IPS-15b (cell line): ENCODE measurements around the gene GBX1.

ENCODE experiments used
- H3K27me3 ChIP-seq: one replicate; pipeline ENCODE4 v1.6.1; 2013; ENCODE audit warnings: low read length; ENCODE audit not compliant: control insufficient read depth, insufficient read depth
- H3K36me3 ChIP-seq: one replicate; pipeline ENCODE4 v1.6.1; 2013; ENCODE audit warnings: low read length; ENCODE audit not compliant: control insufficient read depth, insufficient read depth
- H3K4me1 ChIP-seq: one replicate; pipeline ENCODE4 v1.6.1; 2013; ENCODE audit warnings: mild to moderate bottlenecking, low read length; ENCODE audit not compliant: control insufficient read depth, insufficient read depth
- H3K4me3 ChIP-seq: one replicate; pipeline ENCODE4 v1.5.1; 2013; ENCODE audit warnings: low read depth, low read length
- H3K9ac ChIP-seq: one replicate; pipeline ENCODE4 v1.6.1; 2013; ENCODE audit warnings: low read depth, mild to moderate bottlenecking, low read length
- H3K9me3 ChIP-seq: one replicate; pipeline ENCODE4 v1.6.1; 2013; ENCODE audit warnings: mild to moderate bottlenecking, low read length; ENCODE audit not compliant: control insufficient read depth, insufficient read depth

GBX1 gene

DNA sequence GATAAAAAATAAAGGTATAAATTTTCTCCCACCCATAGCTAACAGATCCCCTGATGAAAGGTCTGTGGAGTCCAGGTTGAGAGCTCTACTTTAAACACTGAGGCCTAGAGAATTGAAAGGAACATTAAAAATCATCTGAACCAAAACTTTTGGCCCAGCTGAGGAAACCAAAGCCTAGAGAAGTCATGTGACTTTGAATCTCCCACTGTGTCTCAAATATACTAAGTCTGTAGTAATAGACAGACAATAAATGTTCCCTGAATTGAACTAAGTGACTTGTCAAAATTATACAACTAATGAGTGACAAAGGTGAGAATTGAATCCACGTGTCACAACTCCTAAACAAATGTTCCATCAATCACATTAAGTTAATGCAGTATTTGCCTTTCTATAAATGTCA, 5.7 kb downstream of the GBX1 start:
- Histone ChIP-seq H3K9ac (no peak overlapping the region), H3K36me3 (no peaks in the 10 kb centered on the region), H3K4me3 (no peak overlapping the region), H3K27me3 (peaks cover 72% of the 10 kb centered on the region), H3K4me1 (peaks cover 3% of the 10 kb centered on the region), H3K9me3 (no peaks in the 10 kb centered on the region)

GRCh38 chr7:151157645-151158329, 9.7 kb downstream of the GBX1 start:
- H3K9me3 ChIP-seq: no peaks in the 10 kb centered on the region
- no peak overlapping the region for H3K4me3 ChIP-seq
- H3K4me1 ChIP-seq: peaks cover 3% of the 10 kb centered on the region
- no peaks in the 10 kb centered on the region for H3K36me3 ChIP-seq
- peaks cover 38% of the 10 kb centered on the region for H3K27me3 ChIP-seq
- H3K9ac ChIP-seq: no peak overlapping the region

DNA sequence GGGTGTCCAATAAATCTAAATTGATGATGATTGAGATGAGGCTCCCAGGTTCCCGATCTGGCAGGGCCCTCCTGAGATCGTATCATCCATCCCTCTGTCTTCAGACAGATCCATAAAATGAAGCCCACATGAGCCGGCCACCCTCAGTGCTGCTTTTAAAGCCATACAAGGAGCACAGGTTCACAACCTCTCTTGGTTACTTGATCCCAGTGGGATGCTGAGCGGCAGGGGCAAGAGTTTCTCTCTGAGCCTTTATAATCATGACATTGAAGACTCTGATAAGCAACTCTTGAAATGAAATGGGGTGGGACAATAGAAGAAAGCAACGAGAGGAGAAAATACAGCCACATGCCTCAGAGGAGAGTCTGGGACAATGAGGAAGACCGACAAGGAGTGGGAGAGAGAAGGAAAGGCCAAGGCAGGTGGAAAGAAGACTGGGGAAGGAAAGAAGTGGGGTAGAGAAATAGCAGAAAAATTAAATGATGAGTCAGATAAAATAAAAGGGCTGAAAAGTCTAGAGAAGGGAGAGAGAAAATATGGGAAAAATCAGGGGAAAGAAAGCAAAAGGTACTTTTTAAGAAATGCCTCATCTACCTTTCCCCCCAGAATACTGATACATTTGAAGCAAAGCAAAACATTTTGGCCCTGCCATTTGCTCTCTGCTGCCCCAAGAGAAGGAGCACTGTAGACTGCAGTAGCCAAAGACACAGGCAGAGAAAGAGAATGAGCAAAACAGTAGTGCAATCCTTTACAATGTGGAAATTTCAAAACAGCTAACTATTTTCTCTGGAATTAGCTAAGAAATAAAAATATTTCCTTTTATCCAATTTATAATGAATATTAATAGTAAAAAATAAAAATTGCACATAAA, 14.6 kb downstream of the GBX1 start:
- Histone ChIP-seq H3K27me3 (peaks cover 20% of the 10 kb centered on the region), H3K9me3 (no peaks in the 10 kb centered on the region), H3K4me1 (peaks cover 2% of the 10 kb centered on the region), H3K36me3 (no peaks in the 10 kb centered on the region), H3K4me3 (no peak overlapping the region), H3K9ac (no peak overlapping the region)

DNA sequence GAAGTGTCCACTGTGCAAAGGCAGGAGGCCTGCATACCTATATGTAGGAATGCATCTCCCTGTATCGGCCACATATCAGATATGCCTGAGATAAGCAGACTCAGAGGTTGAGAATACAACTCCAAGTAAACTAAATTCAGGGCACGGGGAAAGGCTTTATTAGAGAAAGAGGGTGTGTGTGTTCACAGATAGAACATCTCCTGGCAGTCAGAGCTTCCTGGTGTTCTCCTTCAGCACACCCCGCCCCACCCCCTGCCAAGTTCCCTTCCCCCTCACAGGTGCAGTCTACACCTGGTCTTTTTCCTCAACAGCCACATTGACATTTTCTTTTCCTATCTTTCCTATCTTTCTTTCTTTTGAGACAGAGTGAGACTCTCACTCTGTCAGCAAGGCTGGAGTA, 17.1 kb downstream of the GBX1 start:
- no peak overlapping the region for H3K4me3 ChIP-seq
- no peaks in the 10 kb centered on the region for H3K36me3 ChIP-seq
- no peaks in the 10 kb centered on the region for H3K9me3 ChIP-seq
- H3K4me1 ChIP-seq: no peaks in the 10 kb centered on the region
- peaks cover 19% of the 10 kb centered on the region for H3K27me3 ChIP-seq
- no peak overlapping the region for H3K9ac ChIP-seq

DNA sequence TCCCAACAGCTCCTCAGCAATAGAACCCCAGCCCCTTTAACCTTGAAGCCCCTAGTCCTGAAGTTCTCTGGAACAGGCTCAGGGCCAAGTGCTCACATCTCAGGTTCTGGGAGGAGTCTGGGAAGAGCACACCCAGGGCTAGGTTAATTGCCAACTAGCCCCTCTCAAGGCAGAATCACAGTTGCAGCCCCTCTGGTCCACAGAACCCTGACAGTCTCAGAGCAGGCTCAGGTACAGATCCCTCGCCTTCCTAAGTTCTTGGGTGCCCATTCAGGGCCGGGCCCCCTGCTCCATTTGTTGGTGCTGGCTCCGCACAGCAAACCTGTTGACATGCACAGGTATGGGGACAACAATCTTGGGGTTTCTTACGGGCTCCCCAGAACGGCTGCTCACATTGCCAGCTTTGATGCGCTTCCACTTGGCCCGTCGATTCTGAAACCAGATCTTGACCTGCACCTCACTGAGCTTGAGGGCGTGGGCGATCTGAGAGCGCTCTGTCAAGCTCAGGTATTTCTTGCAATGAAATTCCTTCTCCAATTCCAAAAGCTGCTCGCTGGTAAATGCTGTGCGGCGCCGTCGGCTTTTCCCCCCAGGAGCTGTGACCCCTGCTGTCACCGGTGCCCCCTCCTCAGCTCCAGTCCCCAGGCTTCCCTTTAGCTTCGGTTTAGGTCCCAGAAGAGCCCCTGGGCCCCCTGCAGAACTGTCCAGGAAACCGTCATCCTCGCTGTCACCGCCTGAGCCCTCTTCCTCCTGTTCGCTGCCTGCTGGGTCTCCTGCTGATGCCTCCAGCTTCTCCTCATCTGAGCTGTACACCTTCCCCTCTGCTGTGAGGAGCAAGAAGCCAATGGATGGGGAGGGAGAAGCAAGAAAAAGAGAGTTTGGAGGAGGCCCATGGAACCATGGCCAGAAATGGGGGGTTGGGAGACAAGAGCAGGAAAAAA, 18.9 kb downstream of the GBX1 start:
- H3K27me3 ChIP-seq: peaks cover 15% of the 10 kb centered on the region
- no peak overlapping the region for H3K9ac ChIP-seq
- H3K4me3 ChIP-seq: no peak overlapping the region
- no peaks in the 10 kb centered on the region for H3K4me1 ChIP-seq
- peaks cover 5% of the 10 kb centered on the region for H3K36me3 ChIP-seq
- H3K9me3 ChIP-seq: no peaks in the 10 kb centered on the region

DNA sequence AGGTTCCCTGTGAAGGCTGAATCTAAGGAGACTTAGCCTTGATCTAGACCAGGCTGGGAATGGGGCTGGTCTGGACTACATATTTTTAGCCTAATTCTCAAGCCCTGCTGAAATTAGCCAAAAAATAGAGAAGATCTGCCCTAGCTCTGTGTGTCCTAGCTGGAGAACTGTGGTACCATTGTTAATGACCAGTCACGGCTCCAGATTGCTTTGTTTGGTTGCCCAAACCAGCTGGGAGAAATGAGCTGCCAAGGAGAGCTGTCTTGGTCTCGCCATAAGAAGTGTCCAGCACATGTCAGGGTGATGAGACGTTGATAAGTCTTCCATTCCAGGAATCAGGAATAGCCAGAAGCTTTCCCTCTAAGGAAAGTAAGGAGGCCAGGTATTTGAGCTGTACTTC, 20.7 kb downstream of the GBX1 start:
- no peaks in the 10 kb centered on the region for H3K4me1 ChIP-seq
- H3K36me3 ChIP-seq: peaks cover 8% of the 10 kb centered on the region
- H3K9me3 ChIP-seq: no peaks in the 10 kb centered on the region
- H3K27me3 ChIP-seq: peaks cover 10% of the 10 kb centered on the region
- H3K9ac ChIP-seq: no peak overlapping the region
- no peak overlapping the region for H3K4me3 ChIP-seq

DNA sequence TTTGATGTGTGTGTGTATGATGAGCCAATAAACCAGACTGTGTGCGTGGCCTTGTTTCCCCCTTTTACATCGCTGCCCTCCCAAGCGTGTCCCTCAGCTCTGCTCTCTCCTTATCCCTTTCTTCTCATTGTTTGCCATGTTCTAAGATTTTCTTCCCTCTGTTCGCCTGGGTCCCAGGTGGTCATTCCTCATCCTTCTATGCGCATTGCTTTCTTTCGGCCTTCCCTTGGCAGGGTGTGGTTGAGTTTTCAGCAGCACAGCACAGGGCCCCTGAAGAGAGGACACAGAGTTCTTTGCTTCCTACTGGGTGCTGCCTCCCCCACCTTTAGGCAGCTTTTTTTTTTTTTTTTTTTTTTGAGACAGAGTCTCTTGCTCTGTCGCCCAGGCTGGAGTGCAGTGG, 23.1 kb downstream of the GBX1 start:
- H3K9me3 ChIP-seq: no peaks in the 10 kb centered on the region
- H3K4me1 ChIP-seq: peaks cover 2% of the 10 kb centered on the region
- peaks cover 8% of the 10 kb centered on the region for H3K36me3 ChIP-seq
- H3K4me3 ChIP-seq: no peak overlapping the region
- H3K9ac ChIP-seq: no peak overlapping the region
- H3K27me3 ChIP-seq: peaks cover 16% of the 10 kb centered on the region

- Histone ChIP-seq H3K9ac (no peak overlapping the region), H3K27me3 (peaks cover 23% of the 10 kb centered on the region), H3K9me3 (no peaks in the 10 kb centered on the region), H3K4me3 (no peak overlapping the region), H3K36me3 (peaks cover 8% of the 10 kb centered on the region), H3K4me1 (peaks cover 7% of the 10 kb centered on the region)
Observed at GRCh38 chr7:151143261-151144015, 24.1 kb downstream of the GBX1 start.

DNA sequence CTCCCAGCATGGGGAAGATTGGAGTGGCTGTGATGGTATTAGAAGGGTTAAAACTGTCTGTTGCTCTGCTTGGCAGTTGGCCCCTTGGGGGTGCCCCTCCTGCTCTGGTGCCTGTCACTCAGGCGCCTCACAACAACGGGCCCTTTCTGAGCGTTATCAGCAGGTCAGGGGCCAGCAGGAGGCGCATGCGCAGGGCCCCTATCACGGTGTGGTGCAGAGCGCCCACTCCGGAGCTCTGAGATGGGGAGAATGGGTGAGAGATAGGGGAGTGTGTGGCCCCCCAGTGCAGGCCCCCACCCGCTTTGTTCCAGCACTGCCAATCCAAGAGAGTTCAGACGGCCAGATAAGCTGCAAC, 24.8 kb downstream of the GBX1 start:
- Histone ChIP-seq H3K4me1 (peaks cover 7% of the 10 kb centered on the region), H3K9ac (no peak overlapping the region), H3K27me3 (peaks cover 25% of the 10 kb centered on the region), H3K9me3 (no peaks in the 10 kb centered on the region), H3K36me3 (peaks cover 8% of the 10 kb centered on the region), H3K4me3 (no peak overlapping the region)

DNA sequence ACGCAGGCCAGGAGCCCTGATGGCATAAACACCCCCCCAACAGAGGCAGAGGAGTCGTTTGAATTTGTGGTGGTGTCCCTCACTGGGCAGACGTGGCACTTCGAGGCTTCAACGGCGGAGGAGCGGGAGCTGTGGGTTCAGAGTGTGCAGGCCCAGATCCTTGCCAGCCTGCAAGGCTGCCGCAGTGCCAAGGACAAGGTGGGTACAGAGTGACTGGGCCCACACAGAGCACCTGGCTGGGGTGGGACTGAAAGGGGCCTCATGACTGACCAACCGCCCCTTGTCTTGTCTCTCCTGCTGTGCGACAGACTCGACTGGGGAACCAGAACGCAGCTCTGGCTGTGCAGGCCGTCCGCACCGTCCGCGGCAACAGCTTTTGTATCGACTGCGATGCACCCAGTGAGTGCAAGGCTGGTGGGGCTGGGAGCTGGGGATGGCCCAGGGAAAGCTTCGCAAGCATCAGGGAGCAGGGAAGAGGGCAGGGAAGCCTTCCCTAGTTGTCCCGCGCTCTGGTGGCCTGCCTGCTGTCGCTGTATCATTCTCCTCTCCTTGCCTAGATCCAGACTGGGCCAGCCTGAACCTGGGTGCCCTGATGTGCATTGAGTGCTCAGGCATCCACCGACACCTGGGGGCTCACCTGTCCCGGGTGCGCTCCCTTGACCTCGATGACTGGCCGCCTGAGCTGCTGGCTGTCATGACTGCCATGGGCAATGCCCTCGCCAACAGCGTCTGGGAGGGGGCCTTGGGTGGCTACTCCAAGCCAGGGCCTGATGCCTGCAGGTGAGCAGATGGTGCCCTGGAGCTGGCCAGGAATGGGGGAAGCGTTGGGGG, 25.4 kb downstream of the GBX1 start:
- peaks cover 8% of the 10 kb centered on the region for H3K36me3 ChIP-seq
- H3K9ac ChIP-seq: no peak overlapping the region
- H3K9me3 ChIP-seq: no peaks in the 10 kb centered on the region
- H3K27me3 ChIP-seq: peaks cover 25% of the 10 kb centered on the region
- no peak overlapping the region for H3K4me3 ChIP-seq
- peaks cover 7% of the 10 kb centered on the region for H3K4me1 ChIP-seq
